ENCODE measurements around the gene NARS2.

NARS2 gene

DNA sequence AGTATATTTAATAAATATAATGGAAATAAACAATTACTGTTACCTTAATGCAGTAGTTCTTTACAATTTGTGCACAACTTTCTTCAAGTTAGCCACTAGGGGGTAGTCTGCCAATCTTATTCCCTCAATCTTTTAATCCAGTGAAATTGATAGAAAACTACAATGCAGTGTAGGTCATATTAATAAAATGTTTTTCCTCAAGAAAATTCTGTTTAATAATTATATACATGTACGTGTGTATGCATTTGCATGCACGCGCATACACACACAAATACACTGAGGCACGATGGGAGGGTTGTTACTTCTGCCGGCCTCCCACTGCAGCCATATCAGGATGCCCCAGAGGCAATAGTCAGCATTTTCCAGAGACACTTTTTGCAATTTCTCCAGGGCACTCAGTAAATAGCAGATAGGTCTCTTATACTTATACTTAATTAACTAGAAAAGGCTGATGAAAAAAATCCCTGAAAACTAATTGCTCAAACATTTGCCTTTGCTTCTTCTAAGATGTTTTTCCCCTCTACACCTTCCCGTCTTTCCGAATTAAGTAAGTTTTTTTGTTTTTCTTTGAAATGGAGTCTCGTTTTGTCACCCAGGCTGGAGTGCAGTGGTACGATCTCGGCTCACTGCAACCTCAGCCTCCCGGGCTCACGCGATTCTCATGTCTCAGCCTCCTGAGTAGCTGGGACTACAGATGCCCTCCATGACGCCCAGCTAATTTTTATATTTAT is 160.2 kb downstream of the NARS2 start:
- DNase-seq (ENCODE audit: low read depth) = no peak

DNA sequence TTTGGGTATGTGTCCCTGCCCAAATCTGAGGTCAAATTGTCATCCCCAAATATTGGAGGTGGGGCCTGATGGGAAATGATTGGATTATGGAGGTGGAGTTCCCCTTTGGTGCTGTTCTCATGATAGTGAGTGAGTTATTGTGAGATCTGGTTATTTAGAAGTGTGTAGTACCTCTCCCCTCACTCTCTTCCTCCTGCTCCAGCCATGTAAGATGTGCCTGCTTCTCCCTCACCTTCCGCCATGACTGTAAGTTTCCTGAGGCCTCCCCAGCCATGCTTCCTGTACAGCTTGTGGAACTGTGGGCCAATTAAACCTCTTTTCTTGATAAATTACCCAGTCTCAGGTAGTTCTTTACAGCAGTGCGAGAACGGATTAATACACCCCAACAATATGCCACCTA is 166.0 kb downstream of the NARS2 start:
- no peak for DNase-seq (ENCODE audit: low read depth)

DNA sequence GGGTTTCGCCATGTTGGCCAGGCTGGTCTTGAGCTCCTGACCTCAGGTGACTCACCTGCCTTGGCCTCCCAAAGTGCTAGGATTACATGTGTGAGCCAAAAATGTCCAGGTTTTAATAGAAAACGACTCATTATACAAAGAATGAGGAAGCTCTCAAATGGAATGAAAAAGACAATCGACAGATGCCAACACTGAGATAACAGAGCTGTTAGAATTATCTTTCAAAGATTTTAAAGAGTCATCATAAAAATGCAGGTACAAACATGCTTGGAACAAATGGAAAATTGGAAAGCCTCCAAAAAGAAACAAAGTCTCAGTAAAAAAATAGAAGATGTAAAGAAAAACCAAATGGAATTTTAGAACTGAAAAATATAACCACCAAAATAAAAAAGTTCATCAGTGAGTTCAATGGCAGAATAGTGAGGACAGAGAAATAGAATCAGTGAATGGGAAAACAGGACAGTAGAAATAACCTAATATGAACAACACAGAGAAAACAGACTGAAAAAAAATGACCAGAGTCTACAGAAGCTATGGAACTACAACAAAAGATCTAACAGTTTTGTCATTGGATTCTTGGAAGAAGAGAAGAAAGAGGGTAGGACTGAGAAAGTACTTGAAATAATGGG is 168.0 kb downstream of the NARS2 start:
- DNase-seq (ENCODE audit: low read depth) = no peak

DNA sequence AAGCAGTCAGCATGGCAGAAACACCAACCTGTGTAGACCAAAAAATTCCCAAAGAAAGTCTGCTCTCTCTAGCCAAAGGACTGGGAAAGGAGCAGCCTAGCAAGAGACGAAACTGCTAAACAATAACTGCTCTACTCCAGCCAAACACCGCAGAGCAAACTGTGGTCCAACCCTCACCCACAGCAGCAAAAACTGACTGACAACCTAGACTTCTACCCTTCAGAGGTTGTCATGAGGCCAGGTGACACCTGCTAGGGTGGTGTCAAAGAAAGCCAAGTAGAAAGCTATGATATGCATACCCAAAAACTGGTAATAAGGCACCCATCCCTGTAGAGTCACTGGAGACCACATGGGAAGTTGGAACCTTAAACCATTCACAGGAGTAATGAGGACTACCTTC is 168.9 kb downstream of the NARS2 start:
- no peak for DNase-seq (ENCODE audit: low read depth)

DNA sequence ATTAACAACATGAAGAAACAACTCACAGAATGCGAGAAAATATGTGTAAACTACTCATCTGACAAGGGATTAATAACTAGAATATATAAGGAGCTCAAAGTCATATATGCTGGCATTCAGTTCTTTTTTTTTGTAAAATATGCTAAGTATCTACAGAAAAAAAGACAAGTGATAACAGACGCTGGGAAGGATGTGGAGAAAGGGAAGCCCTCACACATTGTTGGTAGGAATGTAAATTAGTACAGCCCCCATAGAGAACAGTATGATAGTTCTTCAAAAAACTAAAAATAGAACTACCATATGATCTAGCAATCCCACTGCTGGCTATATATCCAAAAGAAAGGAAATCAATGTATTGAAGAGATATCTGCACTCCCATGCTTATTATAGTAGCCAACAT is 170.9 kb downstream of the NARS2 start:
- no peak for DNase-seq (ENCODE audit: low read depth)

DNA sequence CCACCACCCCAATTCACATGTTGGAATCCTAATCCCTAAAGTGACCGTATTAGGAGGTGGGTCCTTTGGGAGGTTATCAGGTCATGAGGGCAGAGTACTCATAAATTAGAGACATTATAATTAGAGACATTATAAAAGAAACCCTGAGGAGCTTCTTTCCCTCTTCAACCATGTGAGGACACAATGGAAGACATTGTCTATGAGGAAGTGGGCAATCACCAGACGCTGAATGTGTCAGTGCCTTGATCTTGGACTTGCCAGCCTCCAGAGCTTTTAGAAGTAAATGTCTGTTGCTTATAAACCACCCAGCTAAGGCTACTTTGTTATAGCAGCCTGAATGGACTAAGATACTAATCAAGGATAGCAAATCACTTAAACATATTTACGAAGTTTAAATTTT is 171.8 kb downstream of the NARS2 start:
- no peak for DNase-seq (ENCODE audit: low read depth)

DNA sequence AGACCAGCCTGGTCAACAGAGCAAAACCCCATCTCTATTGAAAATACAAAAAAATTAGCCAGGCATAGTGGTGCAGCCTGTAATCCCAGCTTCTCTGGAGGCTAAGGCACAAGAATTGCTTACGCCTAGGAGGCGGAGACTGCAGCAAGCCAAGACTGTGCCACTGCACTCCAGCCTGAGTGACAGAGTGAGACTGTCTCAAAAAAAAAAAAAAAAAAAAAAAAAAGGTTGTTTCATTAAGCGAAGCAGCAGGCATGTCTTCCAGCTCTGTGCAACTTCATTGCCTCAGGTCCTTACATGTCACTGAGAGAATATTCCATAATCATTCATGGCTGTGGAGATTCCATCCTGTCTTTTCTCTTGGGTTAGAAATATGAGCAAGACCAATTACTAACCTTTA is 174.0 kb downstream of the NARS2 start:
- DNase-seq (ENCODE audit: low read depth) = no peak

DNA sequence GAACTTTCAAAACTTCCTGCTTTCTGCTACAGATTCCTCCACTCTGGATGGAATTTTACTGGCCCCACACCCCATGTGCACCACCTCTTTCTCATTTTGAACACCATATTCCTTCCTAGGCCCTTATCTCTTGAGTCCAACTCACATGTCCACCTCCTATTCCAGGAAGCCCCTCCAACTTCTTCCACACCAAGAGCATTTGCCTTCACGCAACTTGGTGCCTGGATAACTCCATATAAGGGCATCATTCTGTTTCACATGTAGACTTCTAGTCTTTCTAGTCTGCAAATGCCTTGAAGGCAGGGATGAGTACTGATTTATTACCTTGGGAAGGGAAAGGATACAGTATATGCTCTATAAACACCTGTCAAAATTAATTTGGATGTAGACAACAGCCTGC is 174.5 kb downstream of the NARS2 start:
- no peak for DNase-seq (ENCODE audit: low read depth)

DNA sequence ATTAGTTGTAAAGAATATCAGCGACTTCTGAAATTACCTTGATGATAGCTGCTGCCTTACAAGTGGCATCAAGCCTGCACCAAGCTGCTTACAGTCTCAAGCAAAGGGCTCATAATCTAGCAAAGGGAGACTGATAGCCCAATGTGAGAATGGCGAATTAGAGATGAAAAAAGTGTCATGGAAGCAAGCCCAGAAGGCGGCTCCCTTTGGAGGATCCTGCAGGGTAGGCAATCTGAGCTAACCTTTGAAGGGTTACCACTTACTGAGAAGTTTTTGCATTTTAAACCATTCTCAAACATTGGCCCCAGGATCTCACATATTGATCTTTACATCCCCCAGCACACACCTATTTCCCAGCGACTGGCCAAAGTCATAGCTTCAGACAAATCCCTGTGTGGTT is 175.5 kb downstream of the NARS2 start:
- DNase-seq (ENCODE audit: low read depth) = no peak

DNA sequence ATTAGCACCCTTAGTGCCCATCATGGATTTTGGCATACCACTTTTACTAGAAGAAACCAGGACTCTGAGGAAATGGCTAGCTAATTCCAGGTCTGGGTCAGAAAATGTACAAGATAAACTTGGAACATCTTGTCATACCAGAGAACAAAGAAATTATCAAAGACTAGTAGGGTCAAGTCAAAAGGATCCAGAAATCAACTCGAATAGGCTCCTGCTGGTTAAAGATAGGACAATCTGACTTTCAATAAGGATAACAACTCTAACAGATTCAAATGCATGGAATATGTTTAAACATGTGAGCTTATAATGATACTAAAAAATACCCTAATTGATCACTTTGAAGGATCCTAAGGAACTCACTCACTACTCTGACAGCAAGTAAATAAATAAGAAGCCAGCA is 175.9 kb downstream of the NARS2 start:
- DNase-seq (ENCODE audit: low read depth) = no peak

DNA sequence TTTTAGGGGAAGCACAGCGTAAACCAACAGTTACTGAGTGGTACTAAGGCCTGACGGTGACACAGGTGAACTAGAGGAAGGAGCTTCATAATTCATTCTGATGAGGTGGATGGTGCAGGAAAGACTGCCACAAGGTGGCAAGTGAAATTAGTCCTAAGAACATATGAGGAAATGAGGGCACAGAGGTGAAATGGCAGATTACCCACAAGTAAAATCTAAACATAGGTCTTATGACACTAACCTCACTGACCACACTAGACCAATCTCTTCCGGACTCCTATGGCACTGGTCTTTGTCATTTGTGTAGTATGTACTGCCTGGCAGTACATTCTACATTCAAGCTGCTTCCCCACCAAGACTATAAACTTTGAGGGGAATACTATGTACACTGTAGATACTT is 177.3 kb downstream of the NARS2 start:
- no peak for DNase-seq (ENCODE audit: low read depth)

DNA sequence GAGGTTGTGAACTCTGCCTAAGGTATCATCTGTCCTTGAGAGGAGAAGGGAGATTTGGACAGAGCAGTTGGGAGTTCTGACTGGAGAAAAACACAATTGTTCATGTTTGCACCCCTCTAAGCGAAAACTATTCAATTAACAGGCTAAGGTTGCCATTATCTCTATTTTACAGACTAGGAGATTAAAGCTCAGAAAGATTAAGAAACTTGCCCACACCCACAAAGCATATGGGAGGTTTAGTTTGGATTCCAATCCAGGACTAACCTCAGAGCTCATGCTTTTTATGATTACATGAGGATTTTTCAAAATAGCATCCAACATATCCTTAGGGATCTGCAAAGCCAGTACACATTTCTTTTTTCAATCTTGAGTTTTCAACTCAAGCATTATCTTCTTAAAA is 179.1 kb downstream of the NARS2 start:
- DNase-seq (ENCODE audit: low read depth) = no peak

DNA sequence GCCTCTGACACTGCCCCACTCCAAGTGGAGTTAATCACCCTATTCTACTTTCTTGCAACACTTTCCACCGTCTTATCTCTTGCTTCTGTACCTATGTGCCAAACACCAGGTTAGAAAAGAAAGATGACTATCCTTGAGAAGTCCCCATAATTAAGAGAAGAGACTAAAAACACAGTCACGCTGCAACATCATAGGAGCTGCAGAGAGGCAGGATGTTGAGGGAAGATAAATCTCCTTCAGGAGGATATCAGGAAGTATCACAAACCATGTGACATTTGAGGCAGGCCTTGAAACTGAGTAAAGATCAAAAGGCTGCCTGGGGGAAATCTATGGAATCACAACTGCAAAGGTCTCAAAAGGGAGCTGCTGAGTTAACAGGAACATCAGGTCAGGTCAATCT is 181.8 kb downstream of the NARS2 start:
- DNase-seq (ENCODE audit: low read depth) = no peak

DNA sequence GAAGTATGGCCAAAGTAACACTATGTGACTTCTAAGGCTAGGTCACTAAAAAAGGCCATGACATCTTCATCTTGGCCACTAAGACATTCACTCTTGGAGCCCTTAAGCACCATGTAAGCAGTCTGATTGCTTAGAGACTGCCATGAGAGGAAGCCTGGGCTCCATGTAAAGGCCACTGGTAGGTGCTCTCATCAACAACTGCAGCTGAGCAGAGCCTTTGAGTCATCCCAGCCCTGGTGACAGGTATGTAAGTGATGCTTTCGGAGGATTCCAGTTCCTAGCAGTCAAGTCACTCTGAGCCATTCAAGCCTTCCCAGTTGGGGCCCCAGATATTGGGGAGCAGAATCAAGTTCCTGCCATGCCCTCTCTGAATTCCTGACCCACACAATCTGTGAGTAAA is 183.2 kb downstream of the NARS2 start:
- DNase-seq (ENCODE audit: low read depth) = no peak

DNA sequence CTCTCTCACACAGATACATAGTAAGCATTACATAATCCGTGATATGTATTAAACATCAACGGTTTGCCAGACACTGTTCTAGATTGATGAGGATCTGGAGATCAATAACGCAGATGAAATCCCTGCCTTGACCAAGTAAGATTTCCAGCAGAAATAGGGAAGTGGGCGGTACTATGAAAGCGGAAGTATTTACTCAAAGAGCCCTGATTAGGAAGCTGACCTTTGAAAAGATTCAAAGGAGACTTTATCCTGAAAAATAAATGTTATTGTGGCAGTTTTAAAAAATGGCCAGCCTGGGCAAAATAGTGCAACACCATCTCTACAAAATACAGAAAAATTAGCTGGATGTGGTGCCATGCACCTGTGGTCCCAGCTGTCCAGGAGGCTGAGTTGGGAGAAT is 183.9 kb downstream of the NARS2 start:
- DNase-seq (ENCODE audit: low read depth) = no peak

DNA sequence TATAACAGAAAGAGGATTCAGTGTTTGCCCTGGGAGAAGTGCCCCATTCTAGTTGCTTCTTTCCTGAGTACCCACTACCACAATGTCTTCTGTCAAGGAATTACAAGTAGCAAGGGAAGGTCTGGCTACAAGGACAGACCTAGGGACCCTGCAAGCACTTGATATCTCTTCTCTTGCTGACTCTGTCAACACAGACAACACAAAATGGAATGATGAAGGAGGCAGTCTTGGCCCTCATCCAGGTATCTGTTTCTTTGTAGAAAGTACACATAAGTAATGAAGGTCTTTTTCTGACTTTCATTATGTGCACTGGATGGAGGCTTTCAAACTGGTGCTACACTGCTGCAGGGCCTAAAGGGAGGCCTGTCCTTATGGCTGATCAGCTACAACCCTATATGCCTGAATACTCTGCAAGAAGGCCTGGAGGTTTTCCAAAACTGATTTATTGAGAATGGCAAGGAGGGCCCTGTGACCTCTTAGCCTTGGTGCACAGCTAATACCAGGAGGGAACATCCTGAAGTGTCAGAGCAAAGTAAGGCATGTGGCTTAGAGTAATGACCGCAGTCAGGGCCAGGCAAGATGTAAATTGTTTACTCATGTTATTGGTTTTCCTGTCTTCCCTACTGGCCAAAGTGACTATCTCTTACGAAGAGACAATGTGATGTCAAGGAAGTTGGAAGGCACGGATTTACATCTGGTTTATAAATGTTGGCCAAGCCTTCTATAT is 188.3 kb downstream of the NARS2 start:
- DNase-seq (ENCODE audit: low read depth) = no peak

Measured in stimulated activated CD8-positive, alpha-beta memory T cell treated with anti-CD3 and anti-CD28 coated beads, Interleukin-12 subunit alpha, Interleukin-12 subunit beta, amount 100 ng/mL, for 4 hours (primary cell).